CD4-positive, alpha-beta T cell treated with Interleukin-17A for 1 hour (primary cell): Measurements from ENCODE around the gene TMEM39B.
"Not testable (repeated sequence)": the region's sequence is repeated elsewhere in the genome, so short reads cannot be mapped to it uniquely, and the experiment has no call there.

ENCODE experiments used
- DNase-seq: peaks from one replicate; pipeline ENCODE4 v3.0.0-alpha.2; 2020

Gene TMEM39B

DNA sequence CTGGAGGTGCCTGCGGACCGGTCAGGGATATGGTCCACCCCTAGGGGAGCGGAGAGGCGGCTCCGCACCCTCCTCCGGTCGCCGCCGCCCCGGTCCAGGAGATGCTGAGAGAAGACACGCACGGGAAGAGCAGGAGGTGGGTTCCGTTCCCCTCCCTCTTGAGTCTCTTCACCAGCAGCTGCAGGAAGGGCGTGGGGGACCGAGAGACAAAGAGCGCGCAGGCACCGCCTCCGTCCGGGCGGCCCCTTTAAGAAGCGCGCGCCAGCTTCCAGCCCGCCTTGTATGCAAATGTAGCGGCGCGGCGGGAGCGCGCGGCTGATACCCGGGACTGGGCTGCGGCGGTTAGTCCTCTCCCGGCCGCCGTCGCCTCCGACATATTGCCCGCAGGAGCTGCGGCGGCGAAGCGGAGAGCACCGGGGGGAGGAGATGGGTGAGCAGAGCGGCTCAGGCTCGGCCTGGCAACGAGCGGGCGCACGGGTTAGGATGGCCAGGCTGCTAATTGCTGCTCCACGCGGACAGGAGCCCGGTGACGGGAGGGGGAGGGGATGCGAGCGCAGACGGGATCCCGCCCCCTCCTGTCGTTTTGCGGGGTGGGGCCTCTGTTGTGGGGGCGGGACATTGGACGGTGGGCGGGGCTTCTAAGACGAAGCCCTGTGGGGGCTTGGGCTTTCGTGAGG is at the start of gene TMEM39B:
Gene TMEM39B (plus strand): TSS at position 318 of the 677 bp plus-strand sequence. CDS start 109 bp downstream, at position 427.
- peak; percentile 94 for DNase-seq

- no peak for DNase-seq
These were observed 49.4 kb upstream of the TMEM39B start for GRCh38 chr1:32023351-32023750.

- no peak for DNase-seq
These were observed 47.2 kb upstream of the TMEM39B start for GRCh38 chr1:32025515-32025914.

GRCh38 chr1:32028746-32029145 is 44.0 kb upstream of the TMEM39B start:
- DNase-seq, result no peak

GRCh38 chr1:32031578-32032274 is 41.0 kb upstream of the TMEM39B start:
- no peak for DNase-seq

DNA sequence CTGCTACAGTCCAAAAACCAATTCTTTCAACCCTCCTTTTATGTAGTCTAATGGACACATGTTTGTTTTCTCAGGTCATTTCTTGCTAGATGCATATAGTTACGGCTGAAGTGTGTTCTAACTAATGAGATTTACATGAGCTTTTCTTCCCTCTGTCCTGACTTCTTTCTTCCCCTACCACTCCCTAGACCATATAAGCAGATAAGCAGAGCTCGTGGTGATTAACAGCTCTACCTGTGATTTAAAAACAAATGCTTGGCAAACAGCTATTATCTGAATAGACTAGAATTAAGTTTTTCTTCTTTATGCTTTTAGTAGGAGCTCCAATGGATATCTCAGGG is 40.5 kb upstream of the TMEM39B start:
- no peak for DNase-seq

- DNase-seq, result no peak
These were observed 37.6 kb upstream of the TMEM39B start for GRCh38 chr1:32035119-32035518.

GRCh38 chr1:32040711-32041110 is 32.0 kb upstream of the TMEM39B start:
- DNase-seq, result no peak

- DNase-seq, result no peak
These were observed 30.4 kb upstream of the TMEM39B start for GRCh38 chr1:32042330-32042729.

DNA sequence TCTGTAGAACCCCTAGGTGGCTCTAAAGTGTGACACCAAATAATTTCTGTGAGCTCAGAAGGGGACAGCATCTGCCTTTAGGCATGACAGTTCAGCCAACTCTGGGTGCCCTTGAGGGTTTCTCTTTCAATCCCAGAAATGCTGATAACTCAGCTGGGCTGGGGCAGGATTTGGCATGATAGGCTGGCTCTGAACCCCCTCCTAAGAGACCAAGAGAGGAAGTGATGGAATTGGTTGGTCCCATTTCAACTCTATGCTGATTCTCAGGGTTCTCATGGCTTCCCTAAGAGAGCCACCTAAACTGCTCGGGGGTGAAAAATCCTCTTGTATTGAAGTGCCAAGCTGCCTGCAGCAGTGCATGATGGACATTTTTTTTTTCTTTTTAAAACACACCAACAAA is 28.5 kb upstream of the TMEM39B start:
- DNase-seq, result no peak

DNA sequence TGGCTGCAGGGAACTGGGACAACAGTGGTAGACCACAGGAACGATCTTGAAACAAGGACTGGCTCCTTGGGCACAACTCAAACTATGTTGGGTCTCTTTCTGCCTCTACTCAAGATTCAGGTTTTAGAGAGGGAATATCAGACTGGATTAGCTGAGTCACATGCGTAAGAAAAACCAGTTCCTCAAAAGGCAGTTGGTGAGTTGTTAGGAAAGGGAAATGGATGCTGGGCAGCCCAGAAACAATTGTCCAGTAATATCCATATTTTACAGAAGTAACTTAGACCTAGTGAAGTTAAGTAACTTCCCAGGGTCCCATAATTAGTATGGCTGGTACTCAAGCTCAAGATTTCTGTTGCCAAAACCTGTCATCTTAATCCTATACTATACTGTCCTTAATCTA is 27.0 kb upstream of the TMEM39B start:
- DNase-seq, result no peak

- no peak for DNase-seq
These were observed 25.0 kb upstream of the TMEM39B start for GRCh38 chr1:32047701-32048100.

- no peak for DNase-seq
These were observed 24.3 kb upstream of the TMEM39B start for GRCh38 chr1:32048440-32048839.

GRCh38 chr1:32051706-32052105 is 21.0 kb upstream of the TMEM39B start:
- no peak for DNase-seq

DNA sequence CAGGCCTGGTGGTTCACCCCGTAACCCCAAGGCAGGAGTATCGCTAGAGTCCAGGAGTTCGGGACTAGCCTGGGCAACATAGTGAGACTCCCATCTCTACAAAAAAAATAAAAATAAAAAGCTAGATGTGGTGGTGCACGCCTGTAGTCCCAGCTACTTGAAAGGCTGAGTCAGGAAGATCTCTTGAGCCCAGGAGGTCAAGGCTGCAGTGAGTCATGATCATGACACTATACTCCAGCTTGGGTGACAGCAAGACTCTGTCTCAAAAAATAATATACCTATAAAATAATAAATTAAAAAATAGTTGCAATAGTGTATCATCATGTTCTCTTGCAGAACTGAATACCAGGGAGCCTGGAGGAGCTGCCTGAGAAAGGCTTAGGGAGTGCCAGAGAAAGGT is 19.9 kb upstream of the TMEM39B start:
- no peak for DNase-seq

GRCh38 chr1:32055416-32055815 is 17.3 kb upstream of the TMEM39B start:
- DNase-seq, result no peak

GRCh38 chr1:32056598-32056997 is 16.1 kb upstream of the TMEM39B start:
- DNase-seq, result no peak

GRCh38 chr1:32060914-32061313 is 11.8 kb upstream of the TMEM39B start:
- no peak for DNase-seq

GRCh38 chr1:32062867-32063230 is 9.9 kb upstream of the TMEM39B start:
- DNase-seq, result no peak

DNA sequence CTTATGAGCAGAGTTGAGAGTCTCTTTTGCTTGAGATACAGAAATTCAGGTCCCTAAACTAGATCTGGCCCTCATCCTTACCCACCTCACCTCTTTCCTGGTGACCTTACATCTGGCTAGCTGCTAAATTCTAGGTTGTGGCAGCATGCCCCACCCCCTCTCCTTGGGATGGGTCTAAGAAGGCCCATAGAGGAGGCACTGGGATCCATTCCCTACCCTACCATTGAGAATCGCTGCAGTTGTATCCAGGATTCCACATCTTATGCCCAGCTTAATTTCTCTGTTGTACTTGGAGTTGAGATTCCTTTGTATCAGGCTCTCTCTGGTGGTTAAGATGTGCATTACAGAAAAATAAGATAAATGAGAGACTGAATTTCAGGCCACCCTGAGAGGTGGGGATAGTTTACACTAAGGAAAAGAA is 9.5 kb upstream of the TMEM39B start:
- peak; percentile 54 for DNase-seq

DNA sequence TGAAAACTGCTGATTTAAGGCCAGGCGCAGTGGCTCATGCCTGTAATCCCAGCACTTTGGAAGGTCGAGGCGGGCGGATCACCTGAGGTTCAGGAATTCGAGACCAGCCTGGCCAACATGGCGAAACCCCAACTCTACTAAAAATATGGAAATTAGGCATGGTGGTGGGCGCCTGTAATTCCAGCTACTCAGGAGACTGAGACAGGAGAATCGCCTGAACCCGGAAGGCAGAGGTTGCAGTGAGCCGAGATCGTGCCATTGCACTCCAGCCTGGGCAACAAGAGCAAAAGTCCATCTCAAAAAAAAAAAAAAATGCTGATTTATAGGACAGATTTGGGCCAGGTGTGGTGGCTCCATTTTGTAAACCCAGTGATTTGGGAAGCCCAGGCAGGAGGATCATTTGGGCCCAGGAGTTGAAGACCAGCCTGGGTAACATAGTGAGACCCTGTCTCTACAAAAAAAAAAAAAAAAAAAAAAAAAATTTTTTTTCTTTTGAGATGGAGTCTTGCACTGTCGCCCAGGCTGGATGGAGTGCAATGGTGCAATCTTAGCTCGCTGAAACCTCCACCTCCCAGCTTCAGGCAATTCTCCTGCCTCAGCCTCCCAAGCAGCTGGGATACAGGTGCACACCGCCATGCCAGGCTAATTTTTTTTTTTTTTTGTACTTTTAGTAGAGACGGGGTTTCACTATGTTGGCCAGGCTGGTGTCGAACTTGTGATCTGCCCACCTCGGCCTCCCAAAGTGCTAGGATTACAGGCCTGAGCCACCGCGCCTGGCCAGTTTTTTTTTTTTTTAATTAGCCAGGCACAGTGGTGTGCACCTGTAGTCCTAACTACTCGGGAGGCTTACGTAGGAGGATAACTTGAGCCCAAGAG is 6.9 kb upstream of the TMEM39B start:
- not testable (repeated sequence) for DNase-seq

DNA sequence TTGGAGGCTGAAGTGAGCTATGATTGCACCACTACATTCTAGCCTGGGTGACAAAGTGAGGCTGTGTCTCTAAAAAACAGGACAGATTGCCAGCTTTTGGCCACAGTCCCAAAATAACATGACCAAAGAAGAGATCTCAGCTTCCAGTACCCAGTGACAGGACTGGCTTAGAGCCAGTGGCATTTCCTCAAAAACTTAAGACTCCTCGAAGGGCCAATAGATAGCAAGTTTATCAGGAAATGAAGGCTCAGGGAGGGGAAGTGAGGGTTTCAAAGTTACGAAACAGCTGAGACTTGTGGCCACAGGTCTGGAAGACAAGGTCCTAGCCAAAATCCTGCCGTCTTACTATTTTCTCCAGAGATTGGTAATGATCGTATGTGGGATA is 6.3 kb upstream of the TMEM39B start:
- peak; percentile 49 for DNase-seq

DNA sequence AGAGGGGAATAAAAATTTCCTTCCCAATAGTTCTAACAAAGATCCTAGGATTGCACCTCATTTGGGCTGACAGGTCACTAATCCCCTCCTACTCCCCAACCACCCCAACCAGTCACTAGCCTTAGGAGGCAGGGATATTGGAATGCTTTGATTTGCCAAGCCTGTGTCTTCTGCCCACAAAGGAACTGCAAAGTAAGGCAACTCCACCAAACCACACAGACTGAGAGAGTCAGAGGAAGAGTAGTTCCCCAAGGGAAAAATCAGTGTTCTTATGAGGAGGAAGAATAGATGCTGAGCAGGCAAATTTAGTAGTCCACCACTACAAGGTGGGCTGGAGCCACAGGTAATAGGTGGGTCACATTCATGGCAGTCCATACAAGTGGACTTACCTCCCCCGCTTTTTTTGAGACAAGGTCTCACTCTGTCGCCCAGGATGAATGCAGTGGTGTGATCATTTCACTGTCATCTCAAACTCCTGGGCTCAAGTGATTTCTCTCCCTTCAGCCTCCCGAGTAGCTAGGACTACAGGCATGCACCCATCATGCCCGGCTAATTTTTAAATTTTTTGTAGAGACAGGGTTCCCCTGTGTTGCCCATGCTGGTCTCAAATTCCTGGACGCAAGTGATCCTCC is 3.7 kb upstream of the TMEM39B start:
- no peak for DNase-seq
